ENCODE data around the gene RPUSD4. TPM values are rescaled to one million over a fixed set of nuclear protein-coding genes. Genes with fewer than 3 reads are reported as not detected.

The RPUSD4 gene
- total RNA-seq, 1 donor = 24.2 TPM

DNA sequence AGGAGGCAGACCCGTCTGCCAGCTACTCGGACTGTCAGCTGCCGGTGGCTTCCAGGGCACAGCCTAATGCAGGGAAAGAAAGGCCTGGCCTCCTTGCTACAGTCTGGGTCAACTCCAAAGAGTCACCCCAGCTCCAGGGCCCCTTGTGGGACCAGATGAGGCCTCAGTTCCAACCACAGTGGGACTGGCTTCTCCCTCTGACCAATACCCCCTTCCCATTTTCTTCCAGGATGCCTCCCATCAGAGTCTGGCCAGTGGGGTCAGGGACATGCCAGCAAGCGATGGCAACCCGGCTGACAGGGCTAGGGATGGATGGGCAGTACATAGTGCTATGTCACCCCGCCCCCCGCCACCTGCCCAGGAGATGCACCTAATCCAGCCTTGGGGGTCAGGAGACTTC lies 36.6 kb downstream of the RPUSD4 start:
- no peak overlapping the region for H3K4me3 ChIP-seq (ENCODE audit: low read depth, low read length)
- TF ChIP-seq, protein P1, sequence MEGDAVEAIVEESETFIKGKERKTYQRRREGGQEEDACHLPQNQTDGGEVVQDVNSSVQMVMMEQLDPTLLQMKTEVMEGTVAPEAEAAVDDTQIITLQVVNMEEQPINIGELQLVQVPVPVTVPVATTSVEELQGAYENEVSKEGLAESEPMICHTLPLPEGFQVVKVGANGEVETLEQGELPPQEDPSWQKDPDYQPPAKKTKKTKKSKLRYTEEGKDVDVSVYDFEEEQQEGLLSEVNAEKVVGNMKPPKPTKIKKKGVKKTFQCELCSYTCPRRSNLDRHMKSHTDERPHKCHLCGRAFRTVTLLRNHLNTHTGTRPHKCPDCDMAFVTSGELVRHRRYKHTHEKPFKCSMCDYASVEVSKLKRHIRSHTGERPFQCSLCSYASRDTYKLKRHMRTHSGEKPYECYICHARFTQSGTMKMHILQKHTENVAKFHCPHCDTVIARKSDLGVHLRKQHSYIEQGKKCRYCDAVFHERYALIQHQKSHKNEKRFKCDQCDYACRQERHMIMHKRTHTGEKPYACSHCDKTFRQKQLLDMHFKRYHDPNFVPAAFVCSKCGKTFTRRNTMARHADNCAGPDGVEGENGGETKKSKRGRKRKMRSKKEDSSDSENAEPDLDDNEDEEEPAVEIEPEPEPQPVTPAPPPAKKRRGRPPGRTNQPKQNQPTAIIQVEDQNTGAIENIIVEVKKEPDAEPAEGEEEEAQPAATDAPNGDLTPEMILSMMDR (IDR thresholded peaks at IDR 0.05; ENCODE audit: insufficient read depth, low read length) = no peak
- no peak for DNase-seq (ENCODE audit: low read depth)

DNA sequence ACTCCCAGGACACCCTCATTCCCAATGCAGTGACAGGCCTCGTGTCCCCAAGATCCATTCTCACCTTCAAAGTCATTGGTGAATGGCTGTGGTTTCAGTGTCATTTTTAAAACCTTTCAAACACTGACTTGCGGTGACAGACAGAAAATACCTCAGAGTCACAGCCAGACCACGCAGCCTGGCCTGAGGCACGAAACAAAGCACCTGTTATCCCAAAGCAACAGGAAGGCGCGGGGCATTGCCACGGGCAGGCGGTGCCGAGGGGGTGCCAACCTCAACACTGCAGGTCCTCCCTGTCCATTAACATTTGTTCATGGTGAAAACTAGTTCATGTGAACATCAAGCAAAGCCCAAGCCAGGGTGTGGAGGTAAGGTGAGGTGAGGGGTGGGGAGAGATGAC lies 38.2 kb downstream of the RPUSD4 start:
- H3K4me3 ChIP-seq (ENCODE audit: low read depth, low read length) = no peak overlapping the region
- TF ChIP-seq, protein P1 (IDR thresholded peaks at IDR 0.05; ENCODE audit: insufficient read depth, low read length) = no peak
- DNase-seq (ENCODE audit: low read depth) = no peak

DNA sequence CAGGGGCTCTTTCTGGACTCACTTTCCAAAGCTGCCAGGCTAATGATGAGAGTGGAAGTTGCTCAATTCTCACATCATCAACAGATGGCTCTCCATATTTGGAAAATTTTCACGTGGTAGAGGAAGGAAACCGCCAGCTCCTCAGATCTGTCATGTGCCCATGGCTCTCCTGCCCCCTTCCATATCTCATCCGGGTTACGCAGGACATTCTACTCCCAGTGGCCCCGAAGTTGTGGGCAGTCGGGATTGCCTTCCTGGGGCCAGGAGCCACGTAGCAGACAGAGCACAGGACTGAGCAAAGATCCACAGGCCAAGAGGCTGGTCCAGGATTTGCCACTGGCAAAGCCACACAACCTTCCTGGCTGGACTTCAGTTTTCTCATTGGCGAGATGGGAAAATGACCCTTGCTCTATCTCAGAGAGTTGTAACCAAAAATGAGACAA lies 38.8 kb downstream of the RPUSD4 start:
- H3K4me3 ChIP-seq (ENCODE audit: low read depth, low read length) = no peak overlapping the region
- peak; percentile 46 for DNase-seq (ENCODE audit: low read depth)
- TF ChIP-seq, protein P1 (IDR thresholded peaks at IDR 0.05; ENCODE audit: insufficient read depth, low read length) = no peak

DNA sequence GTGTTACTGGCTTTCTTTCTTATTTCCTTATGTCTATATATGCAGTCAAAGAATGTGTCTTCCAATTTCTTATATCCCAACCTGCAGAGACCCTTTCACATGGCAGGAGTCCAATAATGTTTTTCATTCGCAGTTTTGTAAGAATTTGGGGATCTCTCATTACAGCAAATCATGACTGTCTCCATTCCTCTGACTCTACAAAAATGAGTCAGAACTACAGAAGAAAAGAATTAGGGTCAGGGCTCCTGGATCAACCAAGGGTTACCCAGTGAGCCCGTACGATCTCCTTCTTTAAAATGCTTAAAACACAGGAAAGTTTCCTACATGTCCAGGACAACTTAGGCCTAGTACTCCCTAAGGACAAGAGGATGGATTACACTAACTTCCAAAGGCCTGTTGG lies 42.2 kb downstream of the RPUSD4 start:
- no peak for DNase-seq (ENCODE audit: low read depth)
- no peak overlapping the region for H3K4me3 ChIP-seq (ENCODE audit: low read depth, low read length)
- TF ChIP-seq, protein P1 (IDR thresholded peaks at IDR 0.05; ENCODE audit: insufficient read depth, low read length) = no peak

DNA sequence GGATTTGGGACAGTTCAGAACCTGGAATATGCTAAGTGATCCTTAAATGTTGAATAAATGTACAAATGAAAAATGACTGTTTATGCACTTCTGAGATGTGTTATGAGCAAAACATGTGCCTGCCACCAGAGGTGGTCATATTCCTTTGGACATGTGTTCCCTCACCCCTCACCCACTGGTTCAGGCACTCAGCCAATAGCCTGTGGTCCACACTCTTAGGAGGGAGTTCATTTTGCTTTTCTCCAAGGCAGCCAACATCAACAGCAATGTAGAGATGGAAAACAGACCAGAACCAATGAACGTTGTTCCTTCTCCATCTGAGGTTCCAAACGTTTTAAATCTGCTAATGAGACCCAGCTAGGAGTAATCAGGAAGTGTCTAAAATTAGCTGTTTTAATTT lies 44.0 kb downstream of the RPUSD4 start:
- TF ChIP-seq, protein P1 (IDR thresholded peaks at IDR 0.05; ENCODE audit: insufficient read depth, low read length) = no peak
- DNase-seq (ENCODE audit: low read depth) = no peak
- no peak overlapping the region for H3K4me3 ChIP-seq (ENCODE audit: low read depth, low read length)

DNA sequence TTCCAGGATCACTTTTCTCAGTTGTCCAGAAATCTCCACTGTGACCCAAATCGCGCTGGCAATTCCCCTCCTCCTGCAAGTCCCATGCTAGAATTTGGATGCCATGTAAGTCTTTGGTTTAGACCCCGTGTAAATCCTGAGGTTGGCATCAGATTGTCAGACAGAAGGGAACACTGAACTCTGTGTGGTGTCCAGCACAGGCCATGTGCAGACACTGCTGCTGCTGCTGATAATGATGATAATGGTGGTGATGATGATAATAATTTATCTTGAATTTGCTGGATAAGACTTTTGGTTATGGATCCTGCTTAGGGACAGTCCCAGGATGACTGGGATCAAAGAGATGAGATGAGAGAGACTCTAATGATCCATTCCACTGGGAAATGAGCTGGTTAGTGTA lies 45.0 kb downstream of the RPUSD4 start:
- TF ChIP-seq, protein P1 (IDR thresholded peaks at IDR 0.05; ENCODE audit: insufficient read depth, low read length) = no peak
- H3K4me3 ChIP-seq (ENCODE audit: low read depth, low read length) = no peak overlapping the region
- DNase-seq (ENCODE audit: low read depth) = no peak

DNA sequence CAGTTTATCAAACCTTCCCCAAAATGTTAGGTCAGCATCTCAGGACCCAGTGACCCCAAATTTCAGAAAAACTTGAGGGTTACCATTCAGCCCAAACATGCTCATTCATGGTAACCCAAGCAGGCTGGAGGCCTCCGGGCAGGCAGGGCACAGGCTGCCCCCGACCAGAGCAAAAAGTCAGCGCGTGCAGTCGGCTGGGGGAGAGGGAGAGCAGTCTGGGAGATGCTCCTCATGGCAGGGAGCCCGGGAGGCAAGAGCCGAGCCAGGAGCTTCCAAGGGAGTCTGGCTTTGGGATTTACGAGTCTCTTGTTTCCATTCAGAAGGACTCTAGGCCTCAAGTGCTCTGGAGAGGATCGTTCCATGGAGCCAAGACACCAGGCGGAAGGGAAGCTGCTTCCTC lies 45.7 kb downstream of the RPUSD4 start:
- no peak for DNase-seq (ENCODE audit: low read depth)
- TF ChIP-seq, protein P1 (IDR thresholded peaks at IDR 0.05; ENCODE audit: insufficient read depth, low read length) = no peak
- H3K4me3 ChIP-seq (ENCODE audit: low read depth, low read length) = no peak overlapping the region

Data from fibroblast of the aortic adventitia (primary cell).